ENCODE results near the gene SMIM29. TPM values are rescaled to one million over a fixed set of nuclear protein-coding genes. Genes with fewer than 3 reads are reported as not detected.

The SMIM29 gene
- 10 to 100 TPM; 14.7 to 26.6 (median 17.8) TPM for total RNA-seq
- 10 to 100 TPM in 1 of 2 donors, 1 to 10 TPM in 1; 2.0 to 26.3 TPM for polyA plus RNA-seq
- long read RNA-seq, donor 1, transcript SMIM29-208 (5 exons, 1,186 nt), result major isoform, 8 of 17 reads
- long read RNA-seq, donor 1, partial matches to known transcripts, result 2 of 17 reads
- long read RNA-seq, donor 1, other reads (novel, unspliced or antisense), result 1 of 17 reads
- long read RNA-seq, donor 2, transcript SMIM29-205 (5 exons, 1,297 nt), result major isoform, 11 of 12 reads
- long read RNA-seq, donor 2, partial matches to known transcripts, result 0 of 12 reads
- long read RNA-seq, donor 2, other reads (novel, unspliced or antisense), result 0 of 12 reads
- long read RNA-seq, donor 3, transcript SMIM29-205 (5 exons, 1,297 nt), result major isoform, 11 of 24 reads
- long read RNA-seq, donor 3, partial matches to known transcripts, result 2 of 24 reads
- long read RNA-seq, donor 3, other reads (novel, unspliced or antisense), result 2 of 24 reads

- Histone ChIP-seq H3K27me3 (no peaks in the 10 kb centered on the region), H3K9me3 (no peaks in the 10 kb centered on the region), H3K36me3 (no peaks in the 10 kb centered on the region), H3K4me1 (ENCODE audit: insufficient read depth) (peaks cover 4% of the 10 kb centered on the region), H3K4me3 (peak within 1 kb of the TSS; percentile 81), H3K27ac (peak within 1 kb of the TSS; percentile 61 to 64)
- TF ChIP-seq CTCF (IDR thresholded peaks at IDR 0.05), result peak; percentile 87 to 98 (median 96)
- no peak for TF ChIP-seq EP300 (IDR thresholded peaks at IDR 0.05)
- TF ChIP-seq POLR2A (IDR thresholded peaks at IDR 0.05), result peak; percentile 54
- 0 to 1% (median 0%) methylated on average over 57 to 79 of the region's 79 CpGs for WGBS, 3 donors
- intact Hi-C loops (cut with DNase I), result loop anchor here (1.0 to 10.0 kb wide), 9 partner anchors 52 to 356 kb away; partner anchors contain the start of gene NUDT3 (in 4 of the 4)
- peak; percentile 96 to 98 (median 97) for DNase-seq
Observed at GRCh38 chr6:34248727-34249468, at the start of gene SMIM29. SMIM29 (minus strand) TSS chr6:34249006; CDS start chr6:34247791, 1,215 bp downstream.

GRCh38 chr6:34295721-34296120, 46.9 kb upstream of the SMIM29 start:
- H3K36me3 ChIP-seq, result no peaks in the 10 kb centered on the region
- H3K4me1 ChIP-seq (ENCODE audit: insufficient read depth), result no peaks in the 10 kb centered on the region
- no peak for DNase-seq
- H3K27ac ChIP-seq, result no peak overlapping the region
- intact Hi-C loops (cut with DNase I), result no loop called here
- TF ChIP-seq EP300 (IDR thresholded peaks at IDR 0.05) (no peak), CTCF (IDR thresholded peaks at IDR 0.05) (no peak), POLR2A (IDR thresholded peaks at IDR 0.05) (no peak)
- H3K4me3 ChIP-seq, result no peak overlapping the region
- WGBS, 3 donors, result 67 to 72% (median 68%) methylated on average over 3 of the region's 3 CpGs
- H3K9me3 ChIP-seq, result no peaks in the 10 kb centered on the region
- H3K27me3 ChIP-seq, result no peaks in the 10 kb centered on the region

- no peak for DNase-seq
- Histone ChIP-seq H3K36me3 (no peaks in the 10 kb centered on the region), H3K9me3 (no peaks in the 10 kb centered on the region), H3K27ac (no peak overlapping the region), H3K27me3 (no peaks in the 10 kb centered on the region), H3K4me3 (no peak overlapping the region), H3K4me1 (ENCODE audit: insufficient read depth) (no peaks in the 10 kb centered on the region)
- intact Hi-C loops (cut with DNase I), result no loop called here
- 96 to 98% (median 97%) methylated on average over 3 of the region's 3 CpGs for WGBS, 3 donors
- TF ChIP-seq POLR2A (IDR thresholded peaks at IDR 0.05), result no peak
- no peak for TF ChIP-seq EP300 (IDR thresholded peaks at IDR 0.05)
- TF ChIP-seq CTCF (IDR thresholded peaks at IDR 0.05), result no peak
Observed at GRCh38 chr6:34292954-34293353, 44.1 kb upstream of the SMIM29 start.

GRCh38 chr6:34289137-34289536, 40.3 kb upstream of the SMIM29 start:
- no peaks in the 10 kb centered on the region for H3K4me1 ChIP-seq (ENCODE audit: insufficient read depth)
- no peak overlapping the region for H3K4me3 ChIP-seq
- no peaks in the 10 kb centered on the region for H3K9me3 ChIP-seq
- TF ChIP-seq CTCF (IDR thresholded peaks at IDR 0.05), result no peak
- TF ChIP-seq EP300 (IDR thresholded peaks at IDR 0.05), result no peak
- no peak for TF ChIP-seq POLR2A (IDR thresholded peaks at IDR 0.05)
- WGBS, 3 donors, result 92 to 97% (median 94%) methylated on average over 11 of the region's 11 CpGs
- no peak overlapping the region for H3K27ac ChIP-seq
- intact Hi-C loops (cut with DNase I), result no loop called here
- H3K27me3 ChIP-seq, result no peaks in the 10 kb centered on the region
- DNase-seq, result no peak
- no peaks in the 10 kb centered on the region for H3K36me3 ChIP-seq
